RWPE1 (cell line): Measurements from ENCODE around the gene BLID.

Source experiments
- CTCF ChIA-PET: fragments of 350-600 bp; sonication (Branson Sonifier 250); formaldehyde crosslinking; extraction: SDS; loops from one replicate; lab custom pipeline; 2021; lab: Yijun Ruan, JAX
- POLR2A ChIA-PET: fragments of 400-600 bp; formaldehyde crosslinking; extraction: SDS; loops from one replicate; lab custom pipeline; 2020; ENCODE audit warnings: antibody characterized with exemption; ENCODE audit not compliant: low non-redundant PET; lab: Yijun Ruan, JAX
- DNase-seq: peaks from one replicate; pipeline ENCODE4 v3.0.0; 2012; ENCODE audit warnings: low spot score
- H3K27ac ChIP-seq: fragments of 450-650 bp; 2 replicates; pipeline ENCODE4 v1.5.1; 2017
- CTCF ChIP-seq: fragments of 450-650 bp; conservative IDR thresholded peaks from 2 replicates; pipeline ENCODE4 v1.5.1; 2017; ENCODE audit warnings: low read depth, mild to moderate bottlenecking

The BLID gene

GRCh38 chr11:122131126-122131525 lies 15.1 kb upstream of the BLID start:
- CTCF ChIA-PET, result interaction anchor here (0.6 kb wide), 1 partner anchor 172 kb away, joined by 3 read pairs; no protein-coding TSS in a partner anchor
- no peak for DNase-seq
- POLR2A ChIA-PET, result no interaction called here
- no peak overlapping the region for H3K27ac ChIP-seq
- no peak for TF ChIP-seq CTCF

GRCh38 chr11:122128146-122128545 lies 12.1 kb upstream of the BLID start:
- no peak for DNase-seq
- TF ChIP-seq CTCF, result no peak
- POLR2A ChIA-PET, result no interaction called here
- no peak overlapping the region for H3K27ac ChIP-seq
- CTCF ChIA-PET, result interaction anchor here (0.6 kb wide), 1 partner anchor 1058 kb away, joined by 3 read pairs; no protein-coding TSS in a partner anchor

GRCh38 chr11:122127020-122127419 lies 11.0 kb upstream of the BLID start:
- ChIA-PET POLR2A (no interaction called here), CTCF (no interaction called here)
- no peak for DNase-seq
- no peak overlapping the region for H3K27ac ChIP-seq
- TF ChIP-seq CTCF, result no peak

- DNase-seq, result no peak
- TF ChIP-seq CTCF, result no peak
- H3K27ac ChIP-seq, result no peak overlapping the region
- ChIA-PET CTCF (no interaction called here), POLR2A (no interaction called here)
Measured at GRCh38 chr11:122126024-122126688, 10.1 kb upstream of the BLID start.

- DNase-seq, result no peak
- TF ChIP-seq CTCF, result no peak
- no peak overlapping the region for H3K27ac ChIP-seq
- ChIA-PET POLR2A (no interaction called here), CTCF (no interaction called here)
Measured at GRCh38 chr11:122123263-122123929, 7.4 kb upstream of the BLID start.

GRCh38 chr11:122122179-122122578 lies 6.2 kb upstream of the BLID start:
- POLR2A ChIA-PET, result no interaction called here
- no peak for TF ChIP-seq CTCF
- no peak overlapping the region for H3K27ac ChIP-seq
- no peak for DNase-seq
- CTCF ChIA-PET, result no interaction called here
